Astrocyte (in vitro differentiated cells and primary cell): ENCODE measurements around the gene WHRN. TPM values are rescaled to one million over a fixed set of nuclear protein-coding genes. Genes with fewer than 3 reads are reported as not detected.
A peak's percentile ranks its signal among the peaks of the same experiment; 100 is the strongest.

Experiments used
- DNase-seq: peaks from one replicate; pipeline ENCODE4 v3.0.0-alpha.2; 2010; ENCODE audit warnings: low read depth
- FAIRE-seq: peaks from 2 replicates; lab custom pipeline; 2011; peaks lifted over from hg19 to GRCh38; lab: Jason Lieb, UNC
- H2AFZ ChIP-seq: 2 replicates; pipeline ENCODE4 v1.6.0; 2012; ENCODE audit warnings: low read depth, low read length, inconsistent platforms
- H3K27ac ChIP-seq: 2 replicates; pipeline ENCODE4 v1.5.1; 2011; ENCODE audit warnings: low read depth, low read length, inconsistent platforms
- H3K27me3 ChIP-seq: 2 replicates; pipeline ENCODE4 v1.6.0; 2011; ENCODE audit warnings: low read length, inconsistent platforms; ENCODE audit not compliant: insufficient read depth
- H3K36me3 ChIP-seq: 2 replicates; pipeline ENCODE4 v1.5.1; 2011; ENCODE audit warnings: low read length, inconsistent platforms; ENCODE audit not compliant: insufficient read depth
- H3K4me1 ChIP-seq: 2 replicates; pipeline ENCODE4 v1.5.1; 2011; ENCODE audit warnings: low read length, inconsistent platforms; ENCODE audit not compliant: insufficient read depth
- H3K4me2 ChIP-seq: 2 replicates; pipeline ENCODE4 v1.6.0; 2012; ENCODE audit warnings: low read length, inconsistent platforms
- H3K4me3 ChIP-seq: 2 replicates; pipeline ENCODE4 v1.5.1; 2011; ENCODE audit warnings: low read depth, mild to moderate bottlenecking, low read length, inconsistent platforms; ENCODE audit not compliant: insufficient read depth
- H3K79me2 ChIP-seq: 2 replicates; pipeline ENCODE4 v1.6.0; 2012; ENCODE audit warnings: mild to moderate bottlenecking, low read length, inconsistent platforms; ENCODE audit not compliant: insufficient read depth
- H3K9ac ChIP-seq: 2 replicates; pipeline ENCODE4 v1.6.0; 2012; ENCODE audit warnings: mild to moderate bottlenecking, low read length, inconsistent platforms
- H3K9me3 ChIP-seq: 2 replicates; pipeline ENCODE4 v1.5.1; 2012; ENCODE audit warnings: low read depth, mild to moderate bottlenecking, low read length, inconsistent platforms; ENCODE audit not compliant: insufficient read depth
- H4K20me1 ChIP-seq: 2 replicates; pipeline ENCODE4 v1.6.0; 2012; ENCODE audit warnings: low read length, inconsistent platforms; ENCODE audit not compliant: insufficient read depth
- H3K27ac Mint-ChIP-seq: one replicate; pipeline ENCODE4 v1.8.0; 2021; ENCODE audit warnings: mild to moderate bottlenecking, mixed read lengths; ENCODE audit not compliant: unreplicated experiment
- H3K27me3 Mint-ChIP-seq: one replicate; pipeline ENCODE4 v1.8.0; 2021; ENCODE audit warnings: low read depth, mixed read lengths; ENCODE audit not compliant: unreplicated experiment
- H3K36me3 Mint-ChIP-seq: one replicate; pipeline ENCODE4 v1.8.0; 2021; ENCODE audit warnings: low read depth, mixed read lengths; ENCODE audit not compliant: unreplicated experiment
- H3K4me1 Mint-ChIP-seq: one replicate; pipeline ENCODE4 v1.8.0; 2021; ENCODE audit warnings: low read depth, mixed read lengths; ENCODE audit not compliant: unreplicated experiment
- H3K4me3 Mint-ChIP-seq: one replicate; pipeline ENCODE4 v1.8.0; 2021; ENCODE audit warnings: mild to moderate bottlenecking, moderate library complexity, mixed read lengths; ENCODE audit not compliant: unreplicated experiment
- H3K9me3 Mint-ChIP-seq: one replicate; pipeline ENCODE4 v1.8.0; 2021; ENCODE audit warnings: mild to moderate bottlenecking, mixed read lengths; ENCODE audit not compliant: unreplicated experiment
- EZH2 ChIP-seq: IDR thresholded peaks from 2 replicates; pipeline ENCODE4 v1.6.1; 2012; ENCODE audit warnings: mild to moderate bottlenecking, low read length, inconsistent platforms; ENCODE audit not compliant: insufficient read depth
- total RNA-seq: library from RNA; stranded (reverse); gene quantifications from 2 replicates; pipeline ENCODE4 v1.2.1, GENCODE V29; 2021
- TF ChIP-seq, protein P1 (sequence below): IDR thresholded peaks from 2 replicates; pipeline ENCODE4 v1.5.1; 2011; ENCODE audit warnings: low read depth, mild to moderate bottlenecking, inconsistent platforms, low read length, moderate library complexity; ENCODE audit not compliant: insufficient read depth

The WHRN gene
- total RNA-seq, 1 donor from 2014 or later, result 10.2 TPM

DNA sequence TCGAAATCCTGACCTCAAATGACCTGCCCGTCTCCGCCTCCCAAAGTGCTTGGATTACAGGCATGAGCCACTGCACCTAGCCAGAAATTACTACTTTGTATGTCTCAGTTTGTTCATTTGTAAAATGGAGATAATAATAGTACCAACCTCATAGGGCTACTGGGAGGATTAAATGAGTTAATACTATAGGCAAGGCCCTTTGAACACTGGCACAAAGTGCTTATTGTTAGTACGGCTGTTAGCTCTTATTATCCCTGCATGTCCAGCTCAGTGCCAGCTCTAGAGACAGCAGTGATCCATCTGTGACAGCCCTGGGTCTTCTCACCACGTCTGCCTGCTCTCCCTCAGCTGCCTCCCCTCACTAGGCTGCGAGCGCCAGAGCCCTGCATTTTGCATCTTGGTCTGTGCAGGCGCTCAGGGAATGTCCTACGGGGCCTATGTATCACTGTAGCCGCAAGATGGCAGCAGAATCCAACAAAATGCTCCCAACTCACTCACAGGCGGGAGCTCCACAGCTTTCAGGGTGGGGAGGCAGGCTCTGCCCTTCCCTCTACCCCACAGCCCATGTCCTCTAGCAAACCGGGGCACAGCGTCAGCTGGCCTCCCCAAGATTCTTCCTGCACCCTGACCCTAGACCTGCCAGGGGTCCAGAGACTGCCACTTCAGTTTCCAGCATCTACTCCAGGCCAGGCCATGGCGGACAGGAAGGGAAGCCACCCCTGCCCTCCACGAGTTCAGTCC, 99.8 kb downstream of the WHRN start:
- no peak overlapping the region for H3K9ac ChIP-seq
- Mint-ChIP-seq H3K9me3 (no peaks in the 10 kb centered on the region), H3K27me3 (peaks cover 8% of the 10 kb centered on the region), H3K27ac (no peak overlapping the region), H3K4me3 (no peak overlapping the region), H3K36me3 (peaks cover 8% of the 10 kb centered on the region), H3K4me1 (peaks cover 25% of the 10 kb centered on the region)
- peak overlapping the region; percentile 52 for H2AFZ ChIP-seq
- no peaks in the 10 kb centered on the region for H3K36me3 ChIP-seq
- H3K4me2 ChIP-seq, result no peak overlapping the region
- TF ChIP-seq, protein P1, sequence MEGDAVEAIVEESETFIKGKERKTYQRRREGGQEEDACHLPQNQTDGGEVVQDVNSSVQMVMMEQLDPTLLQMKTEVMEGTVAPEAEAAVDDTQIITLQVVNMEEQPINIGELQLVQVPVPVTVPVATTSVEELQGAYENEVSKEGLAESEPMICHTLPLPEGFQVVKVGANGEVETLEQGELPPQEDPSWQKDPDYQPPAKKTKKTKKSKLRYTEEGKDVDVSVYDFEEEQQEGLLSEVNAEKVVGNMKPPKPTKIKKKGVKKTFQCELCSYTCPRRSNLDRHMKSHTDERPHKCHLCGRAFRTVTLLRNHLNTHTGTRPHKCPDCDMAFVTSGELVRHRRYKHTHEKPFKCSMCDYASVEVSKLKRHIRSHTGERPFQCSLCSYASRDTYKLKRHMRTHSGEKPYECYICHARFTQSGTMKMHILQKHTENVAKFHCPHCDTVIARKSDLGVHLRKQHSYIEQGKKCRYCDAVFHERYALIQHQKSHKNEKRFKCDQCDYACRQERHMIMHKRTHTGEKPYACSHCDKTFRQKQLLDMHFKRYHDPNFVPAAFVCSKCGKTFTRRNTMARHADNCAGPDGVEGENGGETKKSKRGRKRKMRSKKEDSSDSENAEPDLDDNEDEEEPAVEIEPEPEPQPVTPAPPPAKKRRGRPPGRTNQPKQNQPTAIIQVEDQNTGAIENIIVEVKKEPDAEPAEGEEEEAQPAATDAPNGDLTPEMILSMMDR, result peak; percentile 83
- TF ChIP-seq EZH2, result no peak
- no peak overlapping the region for H3K4me3 ChIP-seq
- no peaks in the 10 kb centered on the region for H3K9me3 ChIP-seq
- DNase-seq (peak; percentile 43), FAIRE-seq (peak; percentile 65)
- H3K27me3 ChIP-seq, result no peaks in the 10 kb centered on the region
- H3K4me1 ChIP-seq, result no peaks in the 10 kb centered on the region
- H3K27ac ChIP-seq, result no peak overlapping the region
- no peaks in the 10 kb centered on the region for H4K20me1 ChIP-seq
- no peaks in the 10 kb centered on the region for H3K79me2 ChIP-seq

DNA sequence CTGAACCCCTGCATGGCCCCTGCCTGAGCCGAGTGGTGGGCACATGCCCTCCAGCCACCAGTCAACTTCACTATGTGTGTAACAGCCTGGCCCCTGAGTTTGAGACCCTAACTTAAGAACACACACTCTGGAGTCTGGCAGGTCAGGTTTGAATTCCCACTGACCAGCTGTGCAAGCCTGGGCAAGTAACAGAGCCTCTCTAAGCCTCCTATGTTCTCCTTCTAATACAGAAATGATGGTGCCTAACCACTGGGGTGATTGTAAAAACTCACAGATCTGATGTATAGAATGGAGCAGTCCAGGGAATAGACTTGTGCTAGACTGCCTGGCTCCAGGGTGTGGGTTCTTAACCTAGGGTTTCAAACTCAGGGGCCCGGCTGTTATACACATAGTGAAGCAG, 100.7 kb downstream of the WHRN start:
- peaks cover 6% of the 10 kb centered on the region for H3K36me3 Mint-ChIP-seq

More for the DNA sequence above, 100.7 kb downstream of the WHRN start:
- H3K9me3 ChIP-seq, result no peaks in the 10 kb centered on the region
- H2AFZ ChIP-seq, result no peak overlapping the region
- H3K79me2 ChIP-seq, result no peaks in the 10 kb centered on the region
- no peak for DNase-seq
- H3K9ac ChIP-seq, result no peak overlapping the region
- no peak overlapping the region for H3K27ac ChIP-seq
- Mint-ChIP-seq H3K27ac (no peak overlapping the region), H3K4me1 (peaks cover 19% of the 10 kb centered on the region), H3K27me3 (peaks cover 5% of the 10 kb centered on the region), H3K4me3 (no peak overlapping the region), H3K9me3 (no peaks in the 10 kb centered on the region)
- H3K27me3 ChIP-seq, result no peaks in the 10 kb centered on the region
- H3K4me1 ChIP-seq, result no peaks in the 10 kb centered on the region
- no peak for FAIRE-seq
- no peaks in the 10 kb centered on the region for H4K20me1 ChIP-seq
- no peak overlapping the region for H3K4me2 ChIP-seq
- TF ChIP-seq, protein P1, result no peak
- no peaks in the 10 kb centered on the region for H3K36me3 ChIP-seq
- no peak overlapping the region for H3K4me3 ChIP-seq
